Keratinocyte (primary cell): ENCODE data around the gene STX8. TPM values are rescaled to one million over a fixed set of nuclear protein-coding genes. Genes with fewer than 3 reads are reported as not detected.

Source experiments
- DNase-seq: peaks from one replicate; pipeline ENCODE4 v3.0.0-alpha.2; 2011; ENCODE audit warnings: low read depth, missing footprints, low spot score
- FAIRE-seq: peaks from 2 replicates; lab custom pipeline; 2011; peaks lifted over from hg19 to GRCh38; lab: Jason Lieb, UNC
- H2AFZ ChIP-seq: 2 replicates; pipeline ENCODE4 v1.6.0; 2012; ENCODE audit warnings: low read length, control low read depth, inconsistent platforms; ENCODE audit not compliant: control insufficient read depth
- H3K27ac ChIP-seq: 2 replicates; pipeline ENCODE4 v1.5.1; 2011; ENCODE audit warnings: low read length; ENCODE audit not compliant: control insufficient read depth, insufficient read depth
- H3K27me3 ChIP-seq: 3 replicates; pipeline ENCODE4 v1.6.0; 2011; ENCODE audit warnings: low read length; ENCODE audit not compliant: control insufficient read depth, insufficient read depth; ENCODE audit errors: extremely low read depth
- H3K36me3 ChIP-seq, 2 experiments: 2 replicates in 1 of 2; 3 replicates in 1 of 2; pipeline ENCODE4 v1.5.1; 2011; ENCODE audit warnings: low read length in 2 of 2, mild to moderate bottlenecking in 1 of 2; ENCODE audit not compliant: control insufficient read depth in 2 of 2, insufficient read depth in 2 of 2; ENCODE audit errors: extremely low read depth in 1 of 2
- H3K4me1 ChIP-seq: 3 replicates; pipeline ENCODE4 v1.5.1; 2011; ENCODE audit warnings: low read length; ENCODE audit not compliant: control insufficient read depth, insufficient read depth; ENCODE audit errors: extremely low read depth
- H3K4me2 ChIP-seq: 3 replicates; pipeline ENCODE4 v1.6.0; 2011; ENCODE audit warnings: low read depth, low read length; ENCODE audit not compliant: control insufficient read depth, insufficient read depth; ENCODE audit errors: extremely low read depth
- H3K4me3 ChIP-seq, 3 experiments: fragments of 200-600 bp in 1 of 3; sonication (generic) in 1 of 3; 2 replicates in 2 of 3; 3 replicates in 1 of 3; pipeline ENCODE4 v1.5.1; 2011 to 2016; ENCODE audit warnings: low read length in 3 of 3, mild to moderate bottlenecking in 3 of 3, control low read depth in 2 of 3, inconsistent platforms in 1 of 3, low read depth in 1 of 3, mixed read lengths in 1 of 3, mixed run types in 1 of 3, moderate library complexity in 1 of 3; ENCODE audit not compliant: control insufficient read depth in 2 of 3, insufficient read depth in 2 of 3; ENCODE audit errors: extremely low read depth in 1 of 3
- H3K79me2 ChIP-seq: 2 replicates; pipeline ENCODE4 v1.6.0; 2012; ENCODE audit warnings: low read length; ENCODE audit not compliant: control insufficient read depth, insufficient read depth
- H3K9ac ChIP-seq: 3 replicates; pipeline ENCODE4 v1.6.0; 2011; ENCODE audit warnings: low read length; ENCODE audit not compliant: control insufficient read depth, insufficient read depth; ENCODE audit errors: extremely low read depth
- H3K9me1 ChIP-seq: 3 replicates; pipeline ENCODE4 v1.6.0; 2011; ENCODE audit warnings: low read length; ENCODE audit not compliant: control insufficient read depth, insufficient read depth; ENCODE audit errors: extremely low read depth
- H3K9me3 ChIP-seq: 2 replicates; pipeline ENCODE4 v1.5.1; 2012; ENCODE audit warnings: low read depth, low read length; ENCODE audit not compliant: control insufficient read depth
- H4K20me1 ChIP-seq: 3 replicates; pipeline ENCODE4 v1.6.0; 2011; ENCODE audit warnings: low read length; ENCODE audit not compliant: control insufficient read depth, insufficient read depth; ENCODE audit errors: extremely low read depth
- EZH2 ChIP-seq: IDR thresholded peaks from one replicate; pipeline ENCODE4 v1.6.1; 2012; ENCODE audit warnings: inconsistent platforms, mild to moderate bottlenecking, low read length, moderate library complexity
- dilution Hi-C: fragments of 300-500 bp; cut with MboI; formaldehyde crosslinking; loops from one replicate; pipeline ENCODE4 v1.7.0; 2020; ENCODE audit warnings: low sequenced_read_pairs; ENCODE audit not compliant: extremely low pct_ligation_motif_present
- polyA plus RNA-seq, 5 experiments: library from polyadenylated mRNA; depleted of rRNA in 3 of 5; stranded (reverse) in 3 of 5; stranded (forward) in 1 of 5; unstranded in 1 of 5; fragments of >200 nt; gene quantifications; 1 replicate in 1 of 5; 2 replicates in 3 of 5; 3 replicates in 1 of 5; pipeline versions ENCODE4 v1.2.1 to v1.2.3, GENCODE V29; 2011 to 2012; ENCODE audit warnings: missing spikeins in 2 of 5, low read depth in 1 of 5, low replicate concordance in 1 of 5
- TF ChIP-seq, protein P1 (sequence below), 3 experiments: IDR thresholded peaks in 1 of 3; conservative IDR thresholded peaks in 1 of 3; optimal IDR thresholded peaks in 1 of 3; 2 replicates in 2 of 3; 3 replicates in 1 of 3; pipeline versions ENCODE3 to v1.5.1; 2011; ENCODE audit warnings: low read length in 3 of 3, mild to moderate bottlenecking in 3 of 3, moderate library complexity in 2 of 3, control low read depth in 1 of 3, inconsistent platforms in 1 of 3; ENCODE audit not compliant: insufficient read depth in 2 of 3; ENCODE audit errors: extremely low read depth in 1 of 3

STX8 gene
- polyA plus RNA-seq, 1 donor (not counting 4 experiments of a cell fraction or from before 2014, with no cell fraction given): 90.3 TPM

- no peaks in the 10 kb centered on the region for H3K4me1 ChIP-seq
- H3K4me2 ChIP-seq: no peak overlapping the region
- H3K4me3 ChIP-seq: no peak overlapping the region
- no peak overlapping the region for H2AFZ ChIP-seq
- H3K9me3 ChIP-seq: no peaks in the 10 kb centered on the region
- H4K20me1 ChIP-seq: no peaks in the 10 kb centered on the region
- H3K9ac ChIP-seq: no peak overlapping the region
- no peak for DNase-seq
- no peaks in the 10 kb centered on the region for H3K9me1 ChIP-seq
- FAIRE-seq: no peak
- TF ChIP-seq, protein P1, sequence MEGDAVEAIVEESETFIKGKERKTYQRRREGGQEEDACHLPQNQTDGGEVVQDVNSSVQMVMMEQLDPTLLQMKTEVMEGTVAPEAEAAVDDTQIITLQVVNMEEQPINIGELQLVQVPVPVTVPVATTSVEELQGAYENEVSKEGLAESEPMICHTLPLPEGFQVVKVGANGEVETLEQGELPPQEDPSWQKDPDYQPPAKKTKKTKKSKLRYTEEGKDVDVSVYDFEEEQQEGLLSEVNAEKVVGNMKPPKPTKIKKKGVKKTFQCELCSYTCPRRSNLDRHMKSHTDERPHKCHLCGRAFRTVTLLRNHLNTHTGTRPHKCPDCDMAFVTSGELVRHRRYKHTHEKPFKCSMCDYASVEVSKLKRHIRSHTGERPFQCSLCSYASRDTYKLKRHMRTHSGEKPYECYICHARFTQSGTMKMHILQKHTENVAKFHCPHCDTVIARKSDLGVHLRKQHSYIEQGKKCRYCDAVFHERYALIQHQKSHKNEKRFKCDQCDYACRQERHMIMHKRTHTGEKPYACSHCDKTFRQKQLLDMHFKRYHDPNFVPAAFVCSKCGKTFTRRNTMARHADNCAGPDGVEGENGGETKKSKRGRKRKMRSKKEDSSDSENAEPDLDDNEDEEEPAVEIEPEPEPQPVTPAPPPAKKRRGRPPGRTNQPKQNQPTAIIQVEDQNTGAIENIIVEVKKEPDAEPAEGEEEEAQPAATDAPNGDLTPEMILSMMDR (optimal IDR thresholded peaks at IDR 0.05 in 1 of 3, IDR thresholded peaks at IDR 0.05 in 1 of 3, conservative IDR thresholded peaks at IDR 0.05 in 1 of 3; ENCODE audit: extremely low read depth in 1 of 3, insufficient read depth in 2 of 3, low read length in 3 of 3): no peak
- TF ChIP-seq EZH2: no peak
- H3K79me2 ChIP-seq: no peaks in the 10 kb centered on the region
- H3K27me3 ChIP-seq: no peaks in the 10 kb centered on the region
- dilution Hi-C loops: no loop called here
- no peak overlapping the region for H3K27ac ChIP-seq
- H3K36me3 ChIP-seq: no peaks in the 10 kb centered on the region
These were observed 229.2 kb downstream of the STX8 start for GRCh38 chr17:9346296-9346926.

- H3K9me3 ChIP-seq: no peaks in the 10 kb centered on the region
- no peak overlapping the region for H3K27ac ChIP-seq
- no peaks in the 10 kb centered on the region for H3K4me1 ChIP-seq
- DNase-seq: no peak
- H3K4me3 ChIP-seq: no peak overlapping the region
- H4K20me1 ChIP-seq: no peaks in the 10 kb centered on the region
- H2AFZ ChIP-seq: no peak overlapping the region
- FAIRE-seq: no peak
- no peak overlapping the region for H3K4me2 ChIP-seq
- H3K27me3 ChIP-seq: no peaks in the 10 kb centered on the region
- no peaks in the 10 kb centered on the region for H3K36me3 ChIP-seq
- H3K79me2 ChIP-seq: no peaks in the 10 kb centered on the region
- no peaks in the 10 kb centered on the region for H3K9me1 ChIP-seq
- dilution Hi-C loops: no loop called here
- no peak for TF ChIP-seq EZH2
- TF ChIP-seq, protein P1 (optimal IDR thresholded peaks at IDR 0.05 in 1 of 3, IDR thresholded peaks at IDR 0.05 in 1 of 3, conservative IDR thresholded peaks at IDR 0.05 in 1 of 3; ENCODE audit: extremely low read depth in 1 of 3, insufficient read depth in 2 of 3, low read length in 3 of 3): no peak
- H3K9ac ChIP-seq: no peak overlapping the region
These were observed 232.1 kb downstream of the STX8 start for GRCh38 chr17:9343516-9343915.
